Brain microvascular endothelial cell (primary cell): ENCODE measurements around the gene SMG6.

Experiments
- DNase-seq: peaks from one replicate; pipeline ENCODE4 v3.0.0-alpha.2; 2020
- H3K27ac ChIP-seq: fragments of 250-450 bp; sonication (Bioruptor Pico); 2 replicates; pipeline ENCODE4 v1.5.1; 2020; ENCODE audit warnings: mild to moderate bottlenecking, moderate library complexity
- H3K27me3 ChIP-seq: fragments of 250-450 bp; sonication (Bioruptor Pico); replicated peaks from 2 replicates; pipeline ENCODE4 v1.5.1; 2020; ENCODE audit warnings: mild to moderate bottlenecking
- H3K36me3 ChIP-seq: fragments of 250-450 bp; sonication (Bioruptor Pico); replicated peaks from 2 replicates; pipeline ENCODE4 v1.5.1; 2020; ENCODE audit warnings: mild to moderate bottlenecking
- H3K4me3 ChIP-seq: 2 replicates; pipeline ENCODE4 v1.5.1; 2011; ENCODE audit warnings: low read depth, mild to moderate bottlenecking, control low read depth, low read length, moderate library complexity
- CTCF ChIP-seq: IDR thresholded peaks from 2 replicates; pipeline ENCODE4 v1.5.1; 2011; ENCODE audit warnings: low read depth, mild to moderate bottlenecking, moderate library complexity, low read length, control low read depth, inconsistent platforms; ENCODE audit errors: missing control alignments
- in situ Hi-C: cut with HindIII; loops from 2 replicates; pipeline ENCODE4 v1.10.0; 2017; ENCODE audit warnings: low sequenced_read_pairs, low pct_ligation_motif_present

The SMG6 gene

GRCh38 chr17:2230877-2231276 lies 72.7 kb downstream of the SMG6 start:
- DNase-seq: no peak
- no peak for TF ChIP-seq CTCF
- Histone ChIP-seq H3K4me3 (no peak overlapping the region), H3K27ac (peak overlapping the region; percentile 95), H3K36me3 (no peaks in the 10 kb centered on the region), H3K27me3 (no peaks in the 10 kb centered on the region)
- in situ Hi-C loops: no loop called here

GRCh38 chr17:2227025-2227699 lies 76.4 kb downstream of the SMG6 start:
- H3K4me3 ChIP-seq: no peak overlapping the region
- peak overlapping the region; percentile 8 for H3K27ac ChIP-seq
- no peaks in the 10 kb centered on the region for H3K36me3 ChIP-seq
- DNase-seq: no peak
- TF ChIP-seq CTCF: no peak
- in situ Hi-C loops: no loop called here
- no peaks in the 10 kb centered on the region for H3K27me3 ChIP-seq

- no peak overlapping the region for H3K27ac ChIP-seq
- in situ Hi-C loops: no loop called here
Observed at GRCh38 chr17:2223617-2223927, 80.0 kb downstream of the SMG6 start.

GRCh38 chr17:2222901-2223616 lies 80.5 kb downstream of the SMG6 start:
- H3K4me3 ChIP-seq: no peak overlapping the region

More at GRCh38 chr17:2223617-2223927, 80.0 kb downstream of the SMG6 start:
- TF ChIP-seq CTCF: no peak
- no peaks in the 10 kb centered on the region for H3K27me3 ChIP-seq
- H3K36me3 ChIP-seq: no peaks in the 10 kb centered on the region
- H3K4me3 ChIP-seq: no peak overlapping the region
- no peak for DNase-seq

GRCh38 chr17:2222301-2222700 lies 81.3 kb downstream of the SMG6 start:
- Histone ChIP-seq H3K27ac (peak overlapping the region; percentile 39), H3K36me3 (no peaks in the 10 kb centered on the region), H3K4me3 (no peak overlapping the region), H3K27me3 (no peaks in the 10 kb centered on the region)
- DNase-seq: no peak
- in situ Hi-C loops: no loop called here
- no peak for TF ChIP-seq CTCF

More at GRCh38 chr17:2222901-2223616, 80.5 kb downstream of the SMG6 start:
- TF ChIP-seq CTCF: no peak
- no peaks in the 10 kb centered on the region for H3K36me3 ChIP-seq
- DNase-seq: no peak
- H3K27me3 ChIP-seq: no peaks in the 10 kb centered on the region
- in situ Hi-C loops: no loop called here
- peak overlapping the region; percentile 39 for H3K27ac ChIP-seq
